PC-9 (cell line): ENCODE results near the gene SHCBP1L. TPM values are rescaled to one million over a fixed set of nuclear protein-coding genes. Genes with fewer than 3 reads are reported as not detected.

Experiments used
- BruUV-seq: library from RNA; stranded (reverse); fragments of 400-500 nt; replicated peaks from 2 replicates; lab custom pipeline; 2021; lab: Mats Ljungman, UMichigan
- CTCF ChIA-PET: fragments of 300-600 bp; sonication (Branson Sonifier 250); formaldehyde crosslinking; loops from one replicate; lab custom pipeline; 2022; ENCODE audit warnings: antibody characterized with exemption; lab: Charles Lee
- POLR2A ChIA-PET: fragments of 300-600 bp; sonication (Branson Sonifier 250); formaldehyde crosslinking; loops from one replicate; lab custom pipeline; 2022; ENCODE audit warnings: antibody characterized with exemption; ENCODE audit not compliant: unreplicated experiment; lab: Charles Lee
- DNase-seq, 2 experiments: peaks; one replicate each; pipeline versions ENCODE4 v3.0.0 to v3.0.0-alpha.2; 2015 to 2022; ENCODE audit warnings: mixed read lengths in 1 of 2
- H2AFZ ChIP-seq: fragments of 200-600 bp; sonication (generic); 2 replicates; pipeline ENCODE4 v1.8.1; 2017; ENCODE audit warnings: antibody characterized with exemption
- H3F3A ChIP-seq: fragments of 200-600 bp; sonication (generic); 2 replicates; pipeline ENCODE4 v1.8.1; 2017; ENCODE audit warnings: antibody characterized with exemption, mild to moderate bottlenecking, low read depth; ENCODE audit not compliant: insufficient read depth
- H3K27ac ChIP-seq: fragments of 200-600 bp; sonication (generic); 2 replicates; pipeline ENCODE4 v1.6.1; 2016; ENCODE audit warnings: mixed run types
- H3K27me3 ChIP-seq: fragments of 200-600 bp; sonication (generic); 2 replicates; pipeline ENCODE4 v1.6.1; 2016; ENCODE audit warnings: low read depth, mixed run types; ENCODE audit not compliant: insufficient read depth
- H3K36me3 ChIP-seq: fragments of 200-600 bp; sonication (generic); 2 replicates; pipeline ENCODE4 v1.6.1; 2016; ENCODE audit warnings: low read depth, mixed run types
- H3K4me1 ChIP-seq: fragments of 200-600 bp; sonication (generic); replicated peaks from 2 replicates; pipeline ENCODE4 v1.6.1; 2016; ENCODE audit warnings: mixed run types; ENCODE audit not compliant: insufficient read depth
- H3K4me2 ChIP-seq: fragments of 200-600 bp; sonication (generic); 2 replicates; pipeline ENCODE4 v1.6.1; 2017; ENCODE audit warnings: mixed run types
- H3K4me3 ChIP-seq: fragments of 200-600 bp; sonication (generic); 2 replicates; pipeline ENCODE4 v1.6.1; 2016; ENCODE audit warnings: mixed run types
- H3K79me2 ChIP-seq: fragments of 200-600 bp; sonication (generic); 2 replicates; pipeline ENCODE4 v1.6.1; 2017; ENCODE audit warnings: low read depth, mixed run types
- H3K9me2 ChIP-seq: fragments of 200-600 bp; sonication (generic); 2 replicates; pipeline ENCODE4 v1.8.1; 2017; ENCODE audit warnings: mild to moderate bottlenecking; ENCODE audit not compliant: insufficient read depth
- H3K9me3 ChIP-seq: fragments of 200-600 bp; sonication (generic); 2 replicates; pipeline ENCODE4 v1.8.1; 2016; ENCODE audit warnings: low read depth; ENCODE audit not compliant: insufficient read depth
- H4K20me1 ChIP-seq: fragments of 200-600 bp; sonication (generic); 2 replicates; pipeline ENCODE4 v1.8.1; 2017; ENCODE audit not compliant: insufficient read depth
- EZH2 ChIP-seq: fragments of 200-600 bp; sonication (generic); IDR thresholded peaks from 2 replicates; pipeline ENCODE4 v1.8.0; 2017; ENCODE audit warnings: antibody characterized with exemption, low read depth
- intact Hi-C: fragments of 100-400 bp; cut with micrococcal nuclease; formaldehyde crosslinking; loops from one replicate; pipeline ENCODE4 v1.10.0; 2022; ENCODE audit not compliant: unreplicated experiment
- total RNA-seq: library from RNA; stranded (reverse); gene quantifications from 2 replicates; pipeline ENCODE4 v1.2.3, GENCODE V29; 2021
- TF ChIP-seq, protein P1 (sequence below): fragments of 200-600 bp; sonication (generic); conservative IDR thresholded peaks from 2 replicates; pipeline ENCODE4 v1.6.1; 2017; ENCODE audit warnings: mixed run types, antibody characterized with exemption, mild to moderate bottlenecking, moderate library complexity

Gene SHCBP1L
- total RNA-seq, 1 experiment from 2014 or later, result not detected

DNA sequence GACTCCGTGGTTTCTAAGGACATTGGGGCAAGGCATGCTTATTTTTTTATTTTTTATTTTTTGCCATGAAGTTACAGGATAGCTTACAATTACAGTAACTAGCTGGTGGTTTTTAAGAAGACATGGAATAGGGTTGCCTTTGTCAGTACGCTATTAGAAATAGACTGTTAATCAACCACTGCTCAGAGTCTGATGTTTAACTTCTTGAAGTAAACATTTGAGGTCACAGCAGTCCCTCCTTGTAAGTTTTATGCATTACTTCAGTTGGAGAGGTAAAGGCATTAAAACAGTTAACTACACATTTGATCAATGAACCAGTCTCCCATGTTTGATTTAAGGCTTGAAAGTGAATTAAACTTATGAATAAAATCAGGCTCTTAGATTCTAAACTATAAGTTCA is 19.3 kb upstream of the SHCBP1L start:
- BruUV-seq, result no TSS peak
- CTCF ChIA-PET, result no interaction called here

DNA sequence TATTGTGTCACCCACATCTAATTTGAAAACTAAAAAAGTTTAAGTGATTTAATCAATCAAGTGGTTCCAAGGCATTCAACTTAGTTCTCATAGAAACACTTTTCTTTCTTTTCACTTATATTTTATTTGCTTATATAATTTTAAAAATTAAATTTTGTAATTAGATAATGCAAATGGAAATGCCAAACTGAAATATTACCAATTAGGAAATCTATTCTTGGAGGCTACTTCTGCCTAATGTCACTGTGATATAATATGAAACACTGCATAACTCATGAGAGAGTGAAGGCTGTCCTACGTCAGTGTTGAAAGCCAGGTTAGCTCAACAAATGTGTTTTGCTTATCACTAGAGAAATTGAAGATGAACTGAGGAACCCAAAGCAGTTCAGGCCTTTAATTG is 18.3 kb upstream of the SHCBP1L start:
- intact Hi-C loops, result no loop called here
- H3K9me3 ChIP-seq, result no peaks in the 10 kb centered on the region
- CTCF ChIA-PET, result interaction anchor here (0.6 kb wide), 1 partner anchor 38 kb away, joined by 5 read pairs; no protein-coding TSS in a partner anchor
- POLR2A ChIA-PET, result no interaction called here
- BruUV-seq, result no TSS peak
- TF ChIP-seq EZH2, result no peak
- TF ChIP-seq, protein P1, sequence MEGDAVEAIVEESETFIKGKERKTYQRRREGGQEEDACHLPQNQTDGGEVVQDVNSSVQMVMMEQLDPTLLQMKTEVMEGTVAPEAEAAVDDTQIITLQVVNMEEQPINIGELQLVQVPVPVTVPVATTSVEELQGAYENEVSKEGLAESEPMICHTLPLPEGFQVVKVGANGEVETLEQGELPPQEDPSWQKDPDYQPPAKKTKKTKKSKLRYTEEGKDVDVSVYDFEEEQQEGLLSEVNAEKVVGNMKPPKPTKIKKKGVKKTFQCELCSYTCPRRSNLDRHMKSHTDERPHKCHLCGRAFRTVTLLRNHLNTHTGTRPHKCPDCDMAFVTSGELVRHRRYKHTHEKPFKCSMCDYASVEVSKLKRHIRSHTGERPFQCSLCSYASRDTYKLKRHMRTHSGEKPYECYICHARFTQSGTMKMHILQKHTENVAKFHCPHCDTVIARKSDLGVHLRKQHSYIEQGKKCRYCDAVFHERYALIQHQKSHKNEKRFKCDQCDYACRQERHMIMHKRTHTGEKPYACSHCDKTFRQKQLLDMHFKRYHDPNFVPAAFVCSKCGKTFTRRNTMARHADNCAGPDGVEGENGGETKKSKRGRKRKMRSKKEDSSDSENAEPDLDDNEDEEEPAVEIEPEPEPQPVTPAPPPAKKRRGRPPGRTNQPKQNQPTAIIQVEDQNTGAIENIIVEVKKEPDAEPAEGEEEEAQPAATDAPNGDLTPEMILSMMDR, result no peak
- H2AFZ ChIP-seq, result no peak overlapping the region
- H3K79me2 ChIP-seq, result no peaks in the 10 kb centered on the region
- peaks cover 43% of the 10 kb centered on the region for H3K4me1 ChIP-seq
- H4K20me1 ChIP-seq, result no peaks in the 10 kb centered on the region
- H3K27me3 ChIP-seq, result no peaks in the 10 kb centered on the region
- no peak for DNase-seq
- no peaks in the 10 kb centered on the region for H3K9me2 ChIP-seq
- peaks cover 31% of the 10 kb centered on the region for H3F3A ChIP-seq
- H3K4me3 ChIP-seq, result no peak overlapping the region
- no peak overlapping the region for H3K27ac ChIP-seq
- no peaks in the 10 kb centered on the region for H3K36me3 ChIP-seq
- H3K4me2 ChIP-seq, result no peak overlapping the region

More for the DNA sequence above, 19.3 kb upstream of the SHCBP1L start:
- intact Hi-C loops, result no loop called here
- Histone ChIP-seq H3K27me3 (no peaks in the 10 kb centered on the region), H3K27ac (no peak overlapping the region), H3K4me3 (no peak overlapping the region), H3K4me1 (peaks cover 43% of the 10 kb centered on the region), H3F3A (peaks cover 31% of the 10 kb centered on the region), H4K20me1 (no peaks in the 10 kb centered on the region), H3K36me3 (no peaks in the 10 kb centered on the region), H3K9me3 (no peaks in the 10 kb centered on the region), H2AFZ (no peak overlapping the region), H3K79me2 (no peaks in the 10 kb centered on the region), H3K4me2 (no peak overlapping the region), H3K9me2 (no peaks in the 10 kb centered on the region)
- TF ChIP-seq EZH2, result no peak
- TF ChIP-seq, protein P1, result no peak
- DNase-seq, result no peak
- POLR2A ChIA-PET, result no interaction called here

DNA sequence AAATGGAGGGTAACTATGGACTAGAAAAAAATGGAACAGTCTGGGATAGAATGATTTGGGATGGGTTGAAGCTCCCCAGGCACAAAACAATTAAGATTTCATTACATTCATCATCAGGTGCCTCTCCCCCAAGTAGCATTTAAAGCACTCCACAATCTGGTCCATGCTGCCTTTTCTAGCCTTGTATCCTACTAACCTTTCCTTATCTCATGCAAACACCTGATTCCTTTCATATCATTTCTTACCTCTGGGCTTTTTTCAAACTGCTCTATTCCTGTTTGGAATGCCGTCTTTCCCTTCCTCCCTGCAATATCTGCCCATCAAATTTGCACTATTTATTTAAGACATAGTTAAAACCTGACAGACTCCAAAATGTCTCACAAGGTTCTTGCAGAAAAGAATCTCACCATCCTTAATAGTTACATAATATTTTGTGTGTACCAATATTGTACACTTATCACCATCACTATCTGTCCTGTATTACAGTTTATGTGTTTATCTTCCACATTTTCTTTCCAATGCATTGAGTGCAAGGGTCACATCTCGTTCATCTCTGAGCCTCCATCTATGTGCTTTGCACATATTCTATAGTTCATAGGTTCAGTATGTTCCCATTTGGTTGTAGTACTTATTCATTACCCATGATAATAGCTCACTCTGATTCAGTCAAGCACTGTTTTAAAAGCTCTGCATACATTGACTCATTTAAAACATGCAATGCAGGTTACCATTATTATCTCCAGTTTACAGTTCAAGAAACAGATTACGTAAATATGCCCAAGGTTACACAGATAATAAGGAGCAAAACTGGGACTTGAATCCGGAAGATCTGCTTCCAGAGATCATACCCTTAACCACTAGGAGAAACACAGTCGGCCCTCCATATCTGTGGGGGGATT is 16.1 kb upstream of the SHCBP1L start:
- no peaks in the 10 kb centered on the region for H3K36me3 ChIP-seq
- no TSS peak for BruUV-seq
- no peaks in the 10 kb centered on the region for H3K79me2 ChIP-seq
- peak overlapping the region; percentile 76 for H3K27ac ChIP-seq
- H2AFZ ChIP-seq, result no peak overlapping the region; the same call in 1 of the 2 replicates
- no peaks in the 10 kb centered on the region for H4K20me1 ChIP-seq
- no peaks in the 10 kb centered on the region for H3K9me3 ChIP-seq
- H3K4me2 ChIP-seq, result peak overlapping the region; percentile 56
- POLR2A ChIA-PET, result interaction anchor here (0.6 kb wide), 1 partner anchor 127 kb away, joined by 6 read pairs; no protein-coding TSS in a partner anchor
- TF ChIP-seq, protein P1, result no peak
- no peak for TF ChIP-seq EZH2
- no peaks in the 10 kb centered on the region for H3K27me3 ChIP-seq
- H3K9me2 ChIP-seq, result no peaks in the 10 kb centered on the region
- DNase-seq, result peak in 1 of 2 experiments; percentile 76
- H3K4me3 ChIP-seq, result 0 out of 2 replicates have a peak overlapping the region, but pooled peaks have one; percentile 13
- peaks cover 33% of the 10 kb centered on the region for H3K4me1 ChIP-seq
- intact Hi-C loops, result loop anchor here (1.0 to 10.0 kb wide), 4 partner anchors 53 to 586 kb away; partner anchors contain the start of gene SMG7
- H3F3A ChIP-seq, result peaks cover 28% of the 10 kb centered on the region
- CTCF ChIA-PET, result interaction anchor here (0.7 kb wide), 1 partner anchor 310 kb away, joined by 3 read pairs; no protein-coding TSS in a partner anchor
